Measurements from ENCODE around the gene PTPRT. TPM values are rescaled to one million over a fixed set of nuclear protein-coding genes. Genes with fewer than 3 reads are reported as not detected.

Gene PTPRT
- total and polyA plus RNA-seq, 4 donors: 0.14 to 2.8 (median 0.40) TPM

DNA sequence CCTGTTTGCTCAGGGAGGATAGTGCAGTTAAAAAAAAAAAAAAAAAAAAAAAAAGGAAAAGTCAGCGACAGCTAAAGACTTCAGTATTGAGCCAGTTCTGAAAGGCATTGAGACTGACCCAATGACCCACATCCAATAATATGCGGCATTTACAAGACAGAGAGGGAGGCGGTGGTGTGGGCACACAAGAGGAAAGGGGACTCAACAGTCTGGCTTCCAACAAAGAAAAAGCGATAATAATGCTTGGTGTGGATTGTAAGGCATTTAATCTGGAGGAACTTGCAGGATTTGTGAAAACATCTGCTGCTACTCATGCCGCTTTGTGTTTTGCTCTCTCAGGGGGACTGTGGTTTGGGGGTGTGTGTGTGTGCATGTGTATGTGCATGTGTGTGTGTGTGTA lies 787.3 kb downstream of the PTPRT start:
- H3K27me3 ChIP-seq (ENCODE audit: control insufficient read depth in 4 of 4, insufficient read depth in 4 of 4, low read length in 3 of 4): no peaks in the 10 kb centered on the region
- TF ChIP-seq HNF4G (IDR thresholded peaks at IDR 0.05) (no peak), EGR1 (IDR thresholded peaks at IDR 0.05; ENCODE audit: low read depth in 2 of 2) (no peak), FOXA1 (IDR thresholded peaks at IDR 0.05) (no peak), HNF4A (conservative IDR thresholded peaks at IDR 0.05) (no peak), JUND (IDR thresholded peaks at IDR 0.05) (no peak), NR2F2 (IDR thresholded peaks at IDR 0.05) (no peak)
- TF ChIP-seq, protein P1, sequence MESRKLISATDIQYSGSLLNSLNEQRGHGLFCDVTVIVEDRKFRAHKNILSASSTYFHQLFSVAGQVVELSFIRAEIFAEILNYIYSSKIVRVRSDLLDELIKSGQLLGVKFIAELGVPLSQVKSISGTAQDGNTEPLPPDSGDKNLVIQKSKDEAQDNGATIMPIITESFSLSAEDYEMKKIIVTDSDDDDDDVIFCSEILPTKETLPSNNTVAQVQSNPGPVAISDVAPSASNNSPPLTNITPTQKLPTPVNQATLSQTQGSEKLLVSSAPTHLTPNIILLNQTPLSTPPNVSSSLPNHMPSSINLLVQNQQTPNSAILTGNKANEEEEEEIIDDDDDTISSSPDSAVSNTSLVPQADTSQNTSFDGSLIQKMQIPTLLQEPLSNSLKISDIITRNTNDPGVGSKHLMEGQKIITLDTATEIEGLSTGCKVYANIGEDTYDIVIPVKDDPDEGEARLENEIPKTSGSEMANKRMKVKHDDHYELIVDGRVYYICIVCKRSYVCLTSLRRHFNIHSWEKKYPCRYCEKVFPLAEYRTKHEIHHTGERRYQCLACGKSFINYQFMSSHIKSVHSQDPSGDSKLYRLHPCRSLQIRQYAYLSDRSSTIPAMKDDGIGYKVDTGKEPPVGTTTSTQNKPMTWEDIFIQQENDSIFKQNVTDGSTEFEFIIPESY (IDR thresholded peaks at IDR 0.05): no peak
- 77% methylated on average over 5 of the region's 5 CpGs for WGBS
- no peak overlapping the region for H3K9ac ChIP-seq (ENCODE audit: low read depth in 1 of 2, low read length in 2 of 2)
- H3K36me3 ChIP-seq (ENCODE audit: control insufficient read depth in 4 of 4, insufficient read depth in 3 of 4, low read depth in 1 of 4, low read length in 3 of 4): no peaks in the 10 kb centered on the region
- H3K4me3 ChIP-seq (ENCODE audit: low read depth in 1 of 3, low read length in 3 of 3): no peak overlapping the region
- no peaks in the 10 kb centered on the region for H3K4me1 ChIP-seq (ENCODE audit: control insufficient read depth in 4 of 4, insufficient read depth in 4 of 4, low read length in 3 of 4)
- no peak for DNase-seq (ENCODE audit: low spot score)
- no peak overlapping the region for H3K27ac ChIP-seq (ENCODE audit: low read depth in 1 of 2, low read length in 2 of 2)
- no peaks in the 10 kb centered on the region for H3K9me3 ChIP-seq (ENCODE audit: control insufficient read depth in 4 of 4, low read length in 3 of 4)

DNA sequence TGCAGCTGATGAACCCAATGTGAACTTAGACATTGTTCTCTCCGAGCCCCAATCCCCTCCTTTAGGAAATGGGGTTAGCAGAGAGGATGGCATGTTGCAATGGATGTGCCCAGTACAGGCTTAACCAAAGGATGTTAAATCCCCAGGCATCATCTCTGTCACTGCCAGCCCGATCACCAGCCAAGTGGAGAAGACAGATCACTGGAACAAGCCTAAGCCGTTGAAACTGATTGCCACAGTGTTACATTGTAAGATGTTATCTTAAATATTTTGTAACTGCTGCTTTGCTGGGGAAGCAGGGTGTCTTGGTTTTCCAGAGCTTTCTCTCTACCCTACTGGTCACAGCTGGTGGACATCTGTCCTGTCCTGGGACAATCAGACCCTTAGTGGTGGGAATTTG lies 788.1 kb downstream of the PTPRT start:
- Histone ChIP-seq H3K4me3 (ENCODE audit: low read depth in 1 of 3, low read length in 3 of 3) (no peak overlapping the region), H3K9ac (ENCODE audit: low read depth in 1 of 2, low read length in 2 of 2) (no peak overlapping the region), H3K36me3 (ENCODE audit: control insufficient read depth in 4 of 4, insufficient read depth in 3 of 4, low read depth in 1 of 4, low read length in 3 of 4) (no peaks in the 10 kb centered on the region), H3K27me3 (ENCODE audit: control insufficient read depth in 4 of 4, insufficient read depth in 4 of 4, low read length in 3 of 4) (no peaks in the 10 kb centered on the region), H3K4me1 (ENCODE audit: control insufficient read depth in 4 of 4, insufficient read depth in 4 of 4, low read length in 3 of 4) (no peaks in the 10 kb centered on the region), H3K27ac (ENCODE audit: low read depth in 1 of 2, low read length in 2 of 2) (no peak overlapping the region), H3K9me3 (ENCODE audit: control insufficient read depth in 4 of 4, low read length in 3 of 4) (no peaks in the 10 kb centered on the region)
- TF ChIP-seq, protein P2, sequence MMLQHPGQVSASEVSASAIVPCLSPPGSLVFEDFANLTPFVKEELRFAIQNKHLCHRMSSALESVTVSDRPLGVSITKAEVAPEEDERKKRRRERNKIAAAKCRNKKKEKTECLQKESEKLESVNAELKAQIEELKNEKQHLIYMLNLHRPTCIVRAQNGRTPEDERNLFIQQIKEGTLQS (IDR thresholded peaks at IDR 0.05): no peak
- no peak for TF ChIP-seq SP1 (IDR thresholded peaks at IDR 0.05)
- no peak for TF ChIP-seq HNF4A (conservative IDR thresholded peaks at IDR 0.05)
- no peak for TF ChIP-seq RXRA (IDR thresholded peaks at IDR 0.05)
- TF ChIP-seq GABPA (IDR thresholded peaks at IDR 0.05 in 1 of 2, conservative IDR thresholded peaks at IDR 0.05 in 1 of 2): no peak
- TF ChIP-seq, protein P3, sequence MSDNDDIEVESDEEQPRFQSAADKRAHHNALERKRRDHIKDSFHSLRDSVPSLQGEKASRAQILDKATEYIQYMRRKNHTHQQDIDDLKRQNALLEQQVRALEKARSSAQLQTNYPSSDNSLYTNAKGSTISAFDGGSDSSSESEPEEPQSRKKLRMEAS (IDR thresholded peaks at IDR 0.05): no peak
- no peak for TF ChIP-seq FOXA1 (IDR thresholded peaks at IDR 0.05)
- 60% methylated on average over 3 of the region's 3 CpGs for WGBS
- no peak for DNase-seq (ENCODE audit: low spot score)

DNA sequence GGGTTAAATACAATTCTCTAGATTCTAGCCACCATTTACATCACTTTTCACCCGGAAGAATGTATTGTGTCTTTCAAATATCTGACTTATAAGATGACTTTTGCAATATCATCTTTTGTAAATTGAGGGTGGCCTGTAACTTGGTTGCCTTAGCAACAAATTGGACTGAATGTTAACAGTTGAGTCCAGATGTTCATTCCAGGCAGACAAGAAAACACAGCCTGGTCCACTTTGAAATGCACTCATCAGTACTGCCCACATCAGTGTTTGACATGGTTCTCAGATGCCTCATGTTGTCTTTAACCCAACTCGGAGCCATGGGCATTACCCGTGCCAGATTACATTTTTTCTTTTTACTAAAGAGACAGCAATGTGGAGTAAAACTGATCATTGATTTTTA lies 789.9 kb downstream of the PTPRT start:
- H3K9me3 ChIP-seq (ENCODE audit: control insufficient read depth in 4 of 4, low read length in 3 of 4): no peaks in the 10 kb centered on the region
- no peaks in the 10 kb centered on the region for H3K36me3 ChIP-seq (ENCODE audit: control insufficient read depth in 4 of 4, insufficient read depth in 3 of 4, low read depth in 1 of 4, low read length in 3 of 4)
- no peak overlapping the region for H3K27ac ChIP-seq (ENCODE audit: low read depth in 1 of 2, low read length in 2 of 2)
- H3K4me1 ChIP-seq (ENCODE audit: control insufficient read depth in 4 of 4, insufficient read depth in 4 of 4, low read length in 3 of 4): no peaks in the 10 kb centered on the region
- no peak overlapping the region for H3K9ac ChIP-seq (ENCODE audit: low read depth in 1 of 2, low read length in 2 of 2)
- WGBS: 84% methylated on average over 3 of the region's 3 CpGs
- DNase-seq (ENCODE audit: low spot score): no peak
- H3K27me3 ChIP-seq (ENCODE audit: control insufficient read depth in 4 of 4, insufficient read depth in 4 of 4, low read length in 3 of 4): no peaks in the 10 kb centered on the region
- H3K4me3 ChIP-seq (ENCODE audit: low read depth in 1 of 3, low read length in 3 of 3): no peak overlapping the region
- TF ChIP-seq, protein P4, sequence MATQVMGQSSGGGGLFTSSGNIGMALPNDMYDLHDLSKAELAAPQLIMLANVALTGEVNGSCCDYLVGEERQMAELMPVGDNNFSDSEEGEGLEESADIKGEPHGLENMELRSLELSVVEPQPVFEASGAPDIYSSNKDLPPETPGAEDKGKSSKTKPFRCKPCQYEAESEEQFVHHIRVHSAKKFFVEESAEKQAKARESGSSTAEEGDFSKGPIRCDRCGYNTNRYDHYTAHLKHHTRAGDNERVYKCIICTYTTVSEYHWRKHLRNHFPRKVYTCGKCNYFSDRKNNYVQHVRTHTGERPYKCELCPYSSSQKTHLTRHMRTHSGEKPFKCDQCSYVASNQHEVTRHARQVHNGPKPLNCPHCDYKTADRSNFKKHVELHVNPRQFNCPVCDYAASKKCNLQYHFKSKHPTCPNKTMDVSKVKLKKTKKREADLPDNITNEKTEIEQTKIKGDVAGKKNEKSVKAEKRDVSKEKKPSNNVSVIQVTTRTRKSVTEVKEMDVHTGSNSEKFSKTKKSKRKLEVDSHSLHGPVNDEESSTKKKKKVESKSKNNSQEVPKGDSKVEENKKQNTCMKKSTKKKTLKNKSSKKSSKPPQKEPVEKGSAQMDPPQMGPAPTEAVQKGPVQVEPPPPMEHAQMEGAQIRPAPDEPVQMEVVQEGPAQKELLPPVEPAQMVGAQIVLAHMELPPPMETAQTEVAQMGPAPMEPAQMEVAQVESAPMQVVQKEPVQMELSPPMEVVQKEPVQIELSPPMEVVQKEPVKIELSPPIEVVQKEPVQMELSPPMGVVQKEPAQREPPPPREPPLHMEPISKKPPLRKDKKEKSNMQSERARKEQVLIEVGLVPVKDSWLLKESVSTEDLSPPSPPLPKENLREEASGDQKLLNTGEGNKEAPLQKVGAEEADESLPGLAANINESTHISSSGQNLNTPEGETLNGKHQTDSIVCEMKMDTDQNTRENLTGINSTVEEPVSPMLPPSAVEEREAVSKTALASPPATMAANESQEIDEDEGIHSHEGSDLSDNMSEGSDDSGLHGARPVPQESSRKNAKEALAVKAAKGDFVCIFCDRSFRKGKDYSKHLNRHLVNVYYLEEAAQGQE (IDR thresholded peaks at IDR 0.05): no peak
- no peak for TF ChIP-seq FOXA2 (IDR thresholded peaks at IDR 0.05)
- no peak for TF ChIP-seq SP1 (IDR thresholded peaks at IDR 0.05)
- TF ChIP-seq FOXA1 (IDR thresholded peaks at IDR 0.05): no peak
- no peak for TF ChIP-seq GABPA (IDR thresholded peaks at IDR 0.05 in 1 of 2, conservative IDR thresholded peaks at IDR 0.05 in 1 of 2)
- TF ChIP-seq HNF4G (IDR thresholded peaks at IDR 0.05): no peak
- no peak for TF ChIP-seq RAD21 (IDR thresholded peaks at IDR 0.05)
- TF ChIP-seq NR2F2 (IDR thresholded peaks at IDR 0.05): no peak
- TF ChIP-seq RXRA (IDR thresholded peaks at IDR 0.05): no peak
- TF ChIP-seq JUND (IDR thresholded peaks at IDR 0.05): no peak
- TF ChIP-seq YY1 (IDR thresholded peaks at IDR 0.05): no peak
- no peak for TF ChIP-seq TAF1 (conservative IDR thresholded peaks at IDR 0.05)
- TF ChIP-seq EGR1 (IDR thresholded peaks at IDR 0.05; ENCODE audit: low read depth in 2 of 2): no peak
- TF ChIP-seq, protein P5, sequence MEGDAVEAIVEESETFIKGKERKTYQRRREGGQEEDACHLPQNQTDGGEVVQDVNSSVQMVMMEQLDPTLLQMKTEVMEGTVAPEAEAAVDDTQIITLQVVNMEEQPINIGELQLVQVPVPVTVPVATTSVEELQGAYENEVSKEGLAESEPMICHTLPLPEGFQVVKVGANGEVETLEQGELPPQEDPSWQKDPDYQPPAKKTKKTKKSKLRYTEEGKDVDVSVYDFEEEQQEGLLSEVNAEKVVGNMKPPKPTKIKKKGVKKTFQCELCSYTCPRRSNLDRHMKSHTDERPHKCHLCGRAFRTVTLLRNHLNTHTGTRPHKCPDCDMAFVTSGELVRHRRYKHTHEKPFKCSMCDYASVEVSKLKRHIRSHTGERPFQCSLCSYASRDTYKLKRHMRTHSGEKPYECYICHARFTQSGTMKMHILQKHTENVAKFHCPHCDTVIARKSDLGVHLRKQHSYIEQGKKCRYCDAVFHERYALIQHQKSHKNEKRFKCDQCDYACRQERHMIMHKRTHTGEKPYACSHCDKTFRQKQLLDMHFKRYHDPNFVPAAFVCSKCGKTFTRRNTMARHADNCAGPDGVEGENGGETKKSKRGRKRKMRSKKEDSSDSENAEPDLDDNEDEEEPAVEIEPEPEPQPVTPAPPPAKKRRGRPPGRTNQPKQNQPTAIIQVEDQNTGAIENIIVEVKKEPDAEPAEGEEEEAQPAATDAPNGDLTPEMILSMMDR (IDR thresholded peaks at IDR 0.05; ENCODE audit: low read depth, low read length, missing input control): no peak
- TF ChIP-seq, protein P2 (IDR thresholded peaks at IDR 0.05): no peak
- TF ChIP-seq, protein P3 (IDR thresholded peaks at IDR 0.05): no peak
- TF ChIP-seq HNF4A (conservative IDR thresholded peaks at IDR 0.05): no peak

All from liver (tissue), 9 donors.